ENCODE results near the gene PACSIN3.

PACSIN3 gene

GRCh38 chr11:47177846-47178245, 8.4 kb downstream of the PACSIN3 start:
- Histone ChIP-seq H2AFZ (ENCODE audit: low read length) (peak overlapping the region; percentile 98), H3K9me2 (replicated peaks; ENCODE audit: insufficient read depth, low read length) (no peaks in the 10 kb centered on the region), H3K9ac (ENCODE audit: low read length) (peak overlapping the region; percentile 95)

GRCh38 chr11:47177229-47177845, 8.9 kb downstream of the PACSIN3 start:
- Histone ChIP-seq H3K9me2 (replicated peaks; ENCODE audit: insufficient read depth, low read length) (no peaks in the 10 kb centered on the region), H2AFZ (ENCODE audit: low read length) (peak overlapping the region; percentile 98), H3K4me2 (ENCODE audit: low read depth, low read length) (peak overlapping the region; percentile 94), H4K20me1 (ENCODE audit: insufficient read depth, low read length) (no peaks in the 10 kb centered on the region), H3K4me1 (ENCODE audit: low read length) (peaks cover 16% of the 10 kb centered on the region), H3K27ac (ENCODE audit: low read length) (peak overlapping the region; percentile 84), H3K9me3 (replicated peaks; ENCODE audit: insufficient read depth, low read length) (no peaks in the 10 kb centered on the region), H3F3A (ENCODE audit: insufficient read depth, low read length) (peaks cover 7% of the 10 kb centered on the region; the same call in 1 of the 2 replicates), H3K4me3 (ENCODE audit: low read length) (peak overlapping the region; percentile 77), H3K9ac (ENCODE audit: low read length) (peak overlapping the region; percentile 95), H3K79me2 (ENCODE audit: low read length) (peaks cover 42% of the 10 kb centered on the region), H3K36me3 (replicated peaks; ENCODE audit: insufficient read depth, low read length) (0 out of 2 replicates have a peak, but pooled peaks cover 4% of the 10 kb centered on the region), H3K27me3 (replicated peaks; ENCODE audit: insufficient read depth, low read length) (no peaks in the 10 kb centered on the region)
- peak; percentile 81 for DNase-seq
- no peak for TF ChIP-seq EZH2 (optimal IDR thresholded peaks at IDR 0.05; ENCODE audit: low read depth, low read length)
- peak; percentile 76 for TF ChIP-seq CTCF (IDR thresholded peaks at IDR 0.05; ENCODE audit: low read length)

More at GRCh38 chr11:47177846-47178245, 8.4 kb downstream of the PACSIN3 start:
- Histone ChIP-seq H4K20me1 (ENCODE audit: insufficient read depth, low read length) (no peaks in the 10 kb centered on the region), H3K27ac (ENCODE audit: low read length) (peak overlapping the region; percentile 84; the same call in 1 of the 2 replicates), H3K79me2 (ENCODE audit: low read length) (peaks cover 37% of the 10 kb centered on the region), H3K36me3 (replicated peaks; ENCODE audit: insufficient read depth, low read length) (0 out of 2 replicates have a peak, but pooled peaks cover 4% of the 10 kb centered on the region), H3K4me2 (ENCODE audit: low read depth, low read length) (peak overlapping the region; percentile 94), H3K27me3 (replicated peaks; ENCODE audit: insufficient read depth, low read length) (no peaks in the 10 kb centered on the region), H3K4me3 (ENCODE audit: low read length) (peak overlapping the region; percentile 77), H3K9me3 (replicated peaks; ENCODE audit: insufficient read depth, low read length) (no peaks in the 10 kb centered on the region), H3F3A (ENCODE audit: insufficient read depth, low read length) (peaks cover 7% of the 10 kb centered on the region; the same call in 1 of the 2 replicates), H3K4me1 (ENCODE audit: low read length) (peaks cover 16% of the 10 kb centered on the region)
- no peak for TF ChIP-seq CTCF (IDR thresholded peaks at IDR 0.05; ENCODE audit: low read length)
- no peak for TF ChIP-seq EZH2phosphoT487 (IDR thresholded peaks at IDR 0.05; ENCODE audit: low read length)
- TF ChIP-seq EZH2 (optimal IDR thresholded peaks at IDR 0.05; ENCODE audit: low read depth, low read length): no peak
- no peak for DNase-seq

GRCh38 chr11:47176328-47177228, 9.7 kb downstream of the PACSIN3 start, which contains the start of gene ARFGAP2:
Gene ARFGAP2, minus strand, starts transcription at chr11:47176879. Its CDS starts 26 bp downstream, at chr11:47176853.
- H3K4me1 ChIP-seq (ENCODE audit: low read length): peaks cover 16% of the 10 kb centered on the region
- TF ChIP-seq CTCF (IDR thresholded peaks at IDR 0.05; ENCODE audit: low read length) (no peak), EZH2 (optimal IDR thresholded peaks at IDR 0.05; ENCODE audit: low read depth, low read length) (no peak), EZH2phosphoT487 (IDR thresholded peaks at IDR 0.05; ENCODE audit: low read length) (no peak)
- peak within 1 kb of the TSS; percentile 93 for H3K4me3 ChIP-seq (ENCODE audit: low read length)
- DNase-seq: peak; percentile 97
- H3K79me2 ChIP-seq (ENCODE audit: low read length): peaks cover 50% of the 10 kb centered on the region
- no peaks in the 10 kb centered on the region for H4K20me1 ChIP-seq (ENCODE audit: insufficient read depth, low read length)
- H3F3A ChIP-seq (ENCODE audit: insufficient read depth, low read length): peaks cover 7% of the 10 kb centered on the region; the same call in 1 of the 2 replicates
- no peaks in the 10 kb centered on the region for H3K27me3 ChIP-seq (replicated peaks; ENCODE audit: insufficient read depth, low read length)
- no peaks in the 10 kb centered on the region for H3K9me2 ChIP-seq (replicated peaks; ENCODE audit: insufficient read depth, low read length)
- peak within 1 kb of the TSS; percentile 84 for H3K27ac ChIP-seq (ENCODE audit: low read length)
- H3K9ac ChIP-seq (ENCODE audit: low read length): peak within 1 kb of the TSS; percentile 95
- 0 out of 2 replicates have a peak, but pooled peaks cover 4% of the 10 kb centered on the region for H3K36me3 ChIP-seq (replicated peaks; ENCODE audit: insufficient read depth, low read length)
- peak within 1 kb of the TSS; percentile 94 for H3K4me2 ChIP-seq (ENCODE audit: low read depth, low read length)
- no peaks in the 10 kb centered on the region for H3K9me3 ChIP-seq (replicated peaks; ENCODE audit: insufficient read depth, low read length)
- peak within 1 kb of the TSS; percentile 98 for H2AFZ ChIP-seq (ENCODE audit: low read length)

Measured in MM.1S (cell line).